CD4-positive, alpha-beta T cell treated with Interleukin-12 subunit alpha and Interleukin-12 subunit beta, for 1 hour (primary cell): ENCODE data around the gene DNMT3L.
A peak's percentile ranks its signal among the peaks of the same experiment; 100 is the strongest.
"Not testable (repeated sequence)": the region's sequence is repeated elsewhere in the genome, so short reads cannot be mapped to it uniquely, and the experiment has no call there.

ENCODE experiments used
- DNase-seq: peaks from one replicate; pipeline ENCODE4 v3.0.0-alpha.2; 2020

The DNMT3L gene

DNA sequence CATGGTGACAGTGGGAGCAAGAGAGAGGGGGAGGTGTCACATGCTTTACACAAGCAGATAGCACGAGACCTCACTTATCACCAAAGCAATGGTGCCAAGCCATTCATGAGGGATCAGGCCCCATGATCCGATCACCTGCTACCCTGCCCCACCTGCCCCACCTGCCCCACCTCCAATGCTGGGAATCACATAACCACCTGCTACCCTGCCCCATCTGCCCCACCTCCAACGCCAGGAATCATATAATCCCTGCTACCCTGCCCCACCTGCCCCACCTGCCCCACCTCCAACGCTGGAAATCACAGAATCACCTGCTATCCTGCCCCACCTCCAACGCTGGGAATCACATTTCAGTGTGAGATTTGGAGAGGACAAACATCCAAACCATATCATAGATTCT is 13.3 kb upstream of the DNMT3L start:
- no peak for DNase-seq

DNA sequence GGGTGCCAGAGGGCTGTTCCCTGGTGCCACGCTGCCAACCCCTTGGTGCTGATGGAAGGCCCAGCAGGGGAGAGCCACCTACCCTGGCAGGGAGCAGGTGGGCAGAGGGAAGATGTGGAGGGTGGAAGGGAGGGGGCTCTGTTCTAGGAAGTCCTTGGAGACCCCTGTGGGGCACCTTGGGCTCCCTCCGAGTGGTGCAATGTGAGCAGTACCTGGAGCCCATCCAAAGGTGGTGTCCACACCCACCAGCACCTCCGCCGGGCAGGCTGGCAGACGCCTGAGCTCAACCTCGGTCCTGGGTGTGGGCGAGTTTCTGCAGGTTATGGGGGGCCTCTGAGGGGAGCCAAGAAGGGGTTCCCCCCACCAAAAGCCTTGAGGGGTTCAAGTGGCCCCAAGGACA is 11.3 kb upstream of the DNMT3L start:
- DNase-seq, result no peak

DNA sequence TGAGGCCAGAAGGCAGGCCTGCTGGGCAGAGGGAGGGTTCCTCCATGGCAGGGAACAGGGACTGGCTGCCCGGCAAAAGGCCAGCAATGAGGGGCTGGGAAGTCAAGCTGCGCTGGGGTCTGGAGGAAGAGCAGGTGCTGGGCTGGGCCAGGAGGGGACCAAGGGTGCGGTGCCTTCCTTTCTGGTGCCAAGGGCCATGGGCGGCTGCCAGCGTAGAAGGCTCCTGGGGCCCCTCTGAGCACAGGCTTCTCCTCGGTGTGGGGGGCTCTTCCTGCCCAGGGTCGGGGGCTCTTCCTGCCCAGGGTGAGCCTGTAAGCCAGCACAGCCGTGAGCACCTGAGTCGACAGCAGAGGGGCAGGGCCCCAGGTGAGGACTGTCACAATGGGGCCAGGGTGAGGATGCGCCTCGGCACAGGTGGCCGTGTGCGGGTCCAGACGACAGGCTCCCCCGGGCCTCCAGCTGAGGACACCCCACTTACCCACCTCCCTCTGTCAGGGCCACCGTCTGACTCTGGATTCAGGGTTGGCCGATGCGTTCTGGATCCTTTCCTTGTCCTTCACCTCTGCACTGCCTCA is 10.7 kb upstream of the DNMT3L start:
- DNase-seq, result no peak

GRCh38 chr21:44271558-44272283 is 10.0 kb upstream of the DNMT3L start:
- no peak for DNase-seq

GRCh38 chr21:44269090-44269489 is 7.4 kb upstream of the DNMT3L start:
- DNase-seq, result no peak

DNA sequence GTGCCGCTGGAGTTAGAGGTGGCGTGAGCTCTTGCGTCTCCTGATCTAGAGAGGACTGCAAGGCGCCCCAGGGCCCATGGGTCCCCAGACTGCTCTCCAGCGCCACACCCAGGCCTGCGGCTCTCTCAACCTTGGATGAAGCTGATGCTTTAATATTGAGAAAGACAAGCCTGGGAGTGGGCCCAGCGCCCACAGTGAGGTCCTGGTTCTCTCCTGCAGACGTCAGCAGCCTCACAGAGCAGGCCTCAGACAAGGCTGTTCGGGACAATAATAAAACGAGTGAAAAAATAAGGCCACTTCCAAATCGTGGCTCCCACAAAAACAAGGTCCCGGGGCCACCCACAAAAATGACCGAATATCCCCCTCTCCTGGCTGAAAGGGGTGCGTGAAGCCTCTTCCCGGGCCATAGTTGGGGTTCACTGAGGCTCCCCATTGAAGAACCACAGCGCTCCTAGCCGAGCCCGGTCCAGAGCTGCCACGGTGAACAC is 6.0 kb upstream of the DNMT3L start:
- peak; percentile 37 for DNase-seq

GRCh38 chr21:44265734-44266270 is 4.1 kb upstream of the DNMT3L start:
- DNase-seq, result no peak

DNA sequence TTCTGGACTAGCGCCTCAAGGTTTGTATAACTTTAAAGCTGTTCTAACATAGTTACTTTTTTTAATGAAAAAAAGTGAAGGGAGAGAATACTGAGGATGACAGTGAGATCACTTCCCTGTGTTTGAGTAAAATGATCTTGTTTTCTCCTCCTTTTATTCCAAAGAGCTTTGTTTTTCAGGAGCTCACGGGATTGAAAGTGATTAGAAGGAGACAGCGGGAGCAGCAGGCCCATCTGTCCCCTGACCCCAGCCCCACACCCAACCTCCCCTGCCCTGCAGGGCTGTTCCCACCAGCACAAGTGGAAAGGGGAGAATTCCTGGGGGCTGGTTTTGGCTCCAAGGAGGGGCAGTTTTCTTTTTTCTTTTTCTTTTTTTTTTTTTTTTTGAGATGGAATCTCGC is 2.1 kb upstream of the DNMT3L start:
- DNase-seq, result no peak

- no peak for DNase-seq
These were observed 1.6 kb upstream of the DNMT3L start for GRCh38 chr21:44263221-44263760.

DNA sequence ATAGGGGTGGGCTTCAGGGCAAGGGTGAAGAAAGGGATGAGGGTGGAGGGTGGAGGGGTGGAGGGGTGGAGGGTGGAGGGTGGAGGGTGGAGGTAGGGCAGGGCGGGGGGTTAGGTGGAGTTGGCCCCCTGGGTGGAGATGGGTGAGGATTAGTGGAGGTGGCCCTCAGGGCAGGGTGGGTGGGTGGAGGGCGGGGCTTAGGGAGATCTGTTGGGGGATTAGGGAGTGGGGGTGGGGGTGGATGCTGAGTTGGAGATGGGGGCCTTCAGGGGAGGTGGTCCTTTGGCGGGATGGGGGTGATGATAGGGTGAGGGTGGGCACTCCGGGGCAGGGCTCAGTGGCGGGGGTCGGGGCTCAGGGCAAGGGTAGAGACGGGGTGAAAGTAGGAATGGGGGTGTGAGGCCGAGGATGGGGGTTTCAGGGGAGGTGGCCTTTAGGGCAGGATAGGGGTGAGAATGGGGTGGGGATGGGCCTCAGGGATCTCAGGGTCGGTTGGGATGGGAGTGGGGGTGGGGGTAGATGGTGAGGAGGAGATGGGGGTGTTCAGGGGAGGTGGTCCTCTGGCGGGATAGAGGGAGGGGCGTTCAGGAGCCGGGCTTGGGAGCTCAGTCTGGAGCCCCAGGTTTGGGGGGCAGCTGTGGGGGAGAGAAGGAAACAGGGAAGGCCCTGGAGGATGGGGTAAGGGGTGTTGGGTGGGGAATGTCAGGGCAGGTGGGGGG is 800 bp upstream of the DNMT3L start:
- DNase-seq, result no peak

- DNase-seq, result no peak
These were observed 686 bp downstream of the DNMT3L start for GRCh38 chr21:44260791-44261631.

DNA sequence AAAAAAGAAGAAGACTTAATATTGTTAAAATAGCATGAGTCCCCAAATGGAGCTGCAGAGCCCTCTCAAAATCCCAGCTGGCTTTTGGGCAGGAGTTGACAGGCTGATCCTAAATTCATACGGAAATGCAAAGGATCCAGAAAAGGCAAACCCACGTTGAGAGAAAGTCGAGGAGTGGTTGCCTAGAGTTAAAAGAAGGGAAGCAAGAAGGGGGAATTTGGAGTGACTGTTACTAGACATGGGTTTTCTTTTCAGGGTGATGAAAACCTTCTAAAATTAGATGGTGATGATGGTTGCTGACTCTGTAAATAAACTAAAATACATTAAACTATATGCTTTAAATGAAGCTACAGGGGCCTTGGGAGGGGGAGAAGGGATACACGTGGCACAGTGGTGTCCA is 1.6 kb downstream of the DNMT3L start:
- no peak for DNase-seq

DNA sequence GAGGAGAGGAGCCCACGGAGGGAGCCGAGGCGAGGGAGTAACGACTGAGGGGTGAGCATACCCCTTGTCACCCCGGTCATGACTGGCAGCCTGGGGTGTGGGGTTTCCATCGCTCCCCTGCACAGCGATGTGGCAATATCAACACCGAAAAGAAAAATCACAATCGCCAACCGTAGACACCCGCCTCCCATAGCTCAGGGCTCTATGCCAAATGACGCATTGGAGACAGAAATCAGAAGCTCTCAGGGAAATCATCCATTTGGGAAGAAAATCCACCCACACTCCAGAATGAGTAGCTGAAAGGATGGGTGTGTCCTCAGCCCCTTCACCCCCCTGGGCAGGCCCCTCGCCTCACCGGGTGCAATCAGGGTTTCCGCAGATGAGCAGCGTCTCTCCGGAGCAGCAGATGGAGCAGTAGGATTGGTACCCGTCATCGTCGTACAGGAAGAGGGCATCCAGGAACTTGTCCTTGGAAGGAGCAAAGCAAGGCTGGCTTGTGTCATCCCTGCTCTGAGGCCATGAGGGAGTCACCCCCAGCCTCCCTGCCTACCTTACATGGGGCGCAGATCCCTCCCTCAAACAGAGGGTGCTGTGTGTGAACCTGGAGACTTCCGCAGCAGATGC is 2.5 kb downstream of the DNMT3L start:
- no peak for DNase-seq

DNA sequence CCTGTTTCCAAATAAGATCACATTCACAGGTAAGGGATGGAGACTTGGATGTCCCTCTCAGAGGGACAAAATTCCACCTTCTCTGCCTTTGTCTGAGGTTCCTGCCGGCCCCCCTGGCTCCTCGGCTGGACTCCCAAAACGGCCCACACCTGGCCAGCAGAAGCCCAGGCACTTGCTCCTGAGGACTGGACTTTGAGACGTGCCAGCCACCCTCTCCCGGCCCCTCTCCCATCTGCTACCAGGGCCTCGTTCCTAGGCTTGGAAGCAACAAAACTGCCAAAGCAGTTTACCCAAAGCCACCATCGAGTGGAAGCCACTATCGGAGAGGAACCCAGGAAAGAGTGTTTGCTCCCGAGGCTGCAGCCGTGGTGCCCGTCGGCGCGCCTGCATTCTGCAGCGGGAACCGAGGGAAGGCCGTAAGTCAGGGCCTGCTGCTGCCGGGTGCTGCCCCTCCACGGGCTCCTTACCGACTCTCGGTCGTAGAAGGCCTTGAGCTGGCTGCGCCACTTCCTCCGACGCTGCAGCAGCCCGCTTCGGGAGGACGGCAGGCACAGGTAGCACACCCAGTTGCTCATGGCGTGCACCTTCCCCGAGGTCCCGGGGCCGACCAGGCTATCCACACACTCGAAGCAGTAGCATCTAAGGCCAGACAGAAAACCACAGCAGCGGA is 3.5 kb downstream of the DNMT3L start:
- DNase-seq, result no peak

DNA sequence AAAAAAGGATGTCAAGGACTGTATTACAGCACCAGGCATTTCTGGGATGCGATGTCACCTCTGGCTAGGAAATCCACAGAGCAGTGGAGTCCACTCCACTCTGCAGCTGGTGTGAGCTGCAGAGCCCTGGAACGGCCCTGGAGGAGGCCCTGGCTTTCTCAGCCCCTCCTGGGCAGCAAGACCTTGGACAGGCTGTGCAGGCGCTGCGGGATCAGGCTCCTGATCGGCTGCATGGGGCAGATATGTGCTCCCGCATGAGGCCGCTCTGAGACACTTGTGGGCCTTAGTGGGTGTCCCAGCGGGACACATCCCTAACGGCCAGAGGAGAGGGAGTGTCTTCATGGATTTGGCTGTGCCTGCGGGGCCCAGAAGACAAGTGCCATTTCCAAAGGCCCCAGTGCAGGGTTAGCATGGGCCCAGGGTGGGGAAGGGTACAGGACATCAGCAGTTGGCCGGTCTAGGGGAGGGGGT is 6.2 kb downstream of the DNMT3L start:
- DNase-seq, result no peak

- DNase-seq, result no peak
These were observed 7.6 kb downstream of the DNMT3L start for GRCh38 chr21:44253832-44254710.

- not testable (repeated sequence) for DNase-seq
These were observed 12.3 kb downstream of the DNMT3L start for GRCh38 chr21:44249204-44250037.

DNA sequence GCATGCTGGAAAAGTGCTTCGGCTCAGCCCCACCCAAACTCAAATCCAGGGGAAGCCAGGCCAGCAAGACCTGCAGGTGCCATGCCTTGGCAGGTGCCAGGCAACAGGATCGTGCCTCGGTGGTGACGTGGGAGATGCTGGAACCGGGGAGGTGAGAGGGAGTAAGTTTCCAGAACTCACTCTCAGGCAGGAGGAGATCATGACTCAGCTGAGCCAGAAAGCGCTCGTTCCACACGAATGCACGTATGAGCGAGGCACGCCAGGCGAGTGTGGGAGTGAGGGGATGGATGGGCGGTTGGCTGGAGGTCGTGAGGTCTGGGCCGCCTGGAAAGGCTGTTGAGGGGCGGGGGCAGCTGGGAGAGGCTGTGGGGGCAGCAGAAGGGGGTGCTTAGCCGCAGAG is 13.8 kb downstream of the DNMT3L start:
- DNase-seq, result not testable (repeated sequence)

GRCh38 chr21:44243980-44244379 is 17.7 kb downstream of the DNMT3L start:
- DNase-seq, result not testable (repeated sequence)
